Esophagus squamous epithelium (tissue), 5 donors: ENCODE results near the gene DLX3. TPM values are rescaled to one million over a fixed set of nuclear protein-coding genes. Genes with fewer than 3 reads are reported as not detected.

Experiments
- DNase-seq: peaks from one replicate; lab custom pipeline; 2025; lab: John Stamatoyannopoulos, UW
- H3K27ac ChIP-seq, 4 donors: fragments of 200-600 bp; sonication (generic); one replicate each; pipeline ENCODE4 v1.5.1; 2016 to 2019; ENCODE audit warnings: mild to moderate bottlenecking in 1 of 4
- H3K27me3 ChIP-seq, 4 donors: fragments of 200-600 bp; sonication (generic); 1 replicate in 3 of 4; 2 replicates in 1 of 4; pipeline versions ENCODE4 v1.5.1 to v1.6.0; 2017 to 2021; ENCODE audit warnings: antibody characterized with exemption in 1 of 4
- H3K36me3 ChIP-seq, 3 donors: fragments of 200-600 bp; sonication (generic); one replicate each; pipeline ENCODE4 v1.5.1; 2016 to 2019
- H3K4me1 ChIP-seq, 3 donors: fragments of 200-600 bp; sonication (generic); one replicate each; pipeline ENCODE4 v1.5.1; 2017 to 2019
- H3K4me3 ChIP-seq, 4 donors: fragments of 200-600 bp; sonication (generic); 1 replicate in 3 of 4; 2 replicates in 1 of 4; pipeline ENCODE4 v1.5.1; 2016 to 2019; ENCODE audit warnings: mild to moderate bottlenecking in 2 of 4, moderate library complexity in 1 of 4
- H3K9me3 ChIP-seq, 3 donors: fragments of 200-600 bp; sonication (generic); one replicate each; pipeline ENCODE4 v1.5.1; 2016 to 2019
- POLR2A ChIP-seq, 4 donors: fragments of 450-650 bp; IDR thresholded peaks; one replicate each; pipeline ENCODE4 v1.6.1; 2017; ENCODE audit warnings: antibody characterized with exemption in 4 of 4, mild to moderate bottlenecking in 4 of 4, moderate library complexity in 3 of 4
- WGBS, 2 donors: methylation state at CpG; one replicate each; pipeline ENCODE4 v1.1.5; 2018; 5-methylcytosine and 5-hydroxymethylcytosine counted together
- intact Hi-C: fragments of 100-400 bp; cut with DNase I; formaldehyde crosslinking; loops from one replicate; pipeline ENCODE4 v1.15.0; 2022
- total RNA-seq, 4 donors: library from RNA; depleted of rRNA; stranded (reverse); fragments of >200 nt; gene quantifications; one replicate each; pipeline ENCODE4 v1.1.0, GENCODE V29; 2016
- TF ChIP-seq, protein P1 (sequence below), 6 experiments: fragments of 450-650 bp in 4 of 6; fragments of 200-600 bp in 2 of 6; sonication (generic) in 2 of 6; IDR thresholded peaks; one replicate each; pipeline ENCODE4 v1.5.1; 2016 to 2019; ENCODE audit warnings: antibody characterized with exemption in 6 of 6, mild to moderate bottlenecking in 4 of 6, moderate library complexity in 4 of 6
- donor health status: DM: yes; HTN: yes; CAD: no.

Gene DLX3
- total RNA-seq, 4 donors from 2014 or later, result 0.76 to 2.0 (median 1.4) TPM

DNA sequence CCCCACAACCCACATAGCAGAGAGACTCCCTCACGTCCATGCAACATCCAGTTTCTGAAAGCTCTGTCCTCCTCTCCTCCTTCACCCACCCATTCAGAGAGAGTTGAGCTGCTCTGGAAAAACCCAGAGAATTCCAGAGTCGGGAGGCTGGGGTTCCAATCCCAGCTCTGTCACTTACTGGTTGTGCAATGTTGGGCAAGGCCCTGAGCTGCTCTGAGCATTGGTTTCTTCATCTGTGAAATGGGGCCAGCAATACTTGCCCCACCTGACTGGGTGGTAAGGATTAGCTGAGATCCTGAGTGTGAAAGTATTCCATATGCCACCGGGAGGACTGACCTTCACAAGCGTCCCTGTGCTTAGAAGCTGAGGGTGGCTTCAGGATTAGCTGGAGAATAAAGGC, 38.2 kb downstream of the DLX3 start:
- intact Hi-C loops, result loop anchor here (10.0 kb wide), 1 partner anchor 72 kb away; no protein-coding TSS in a partner anchor
- TF ChIP-seq, protein P1, sequence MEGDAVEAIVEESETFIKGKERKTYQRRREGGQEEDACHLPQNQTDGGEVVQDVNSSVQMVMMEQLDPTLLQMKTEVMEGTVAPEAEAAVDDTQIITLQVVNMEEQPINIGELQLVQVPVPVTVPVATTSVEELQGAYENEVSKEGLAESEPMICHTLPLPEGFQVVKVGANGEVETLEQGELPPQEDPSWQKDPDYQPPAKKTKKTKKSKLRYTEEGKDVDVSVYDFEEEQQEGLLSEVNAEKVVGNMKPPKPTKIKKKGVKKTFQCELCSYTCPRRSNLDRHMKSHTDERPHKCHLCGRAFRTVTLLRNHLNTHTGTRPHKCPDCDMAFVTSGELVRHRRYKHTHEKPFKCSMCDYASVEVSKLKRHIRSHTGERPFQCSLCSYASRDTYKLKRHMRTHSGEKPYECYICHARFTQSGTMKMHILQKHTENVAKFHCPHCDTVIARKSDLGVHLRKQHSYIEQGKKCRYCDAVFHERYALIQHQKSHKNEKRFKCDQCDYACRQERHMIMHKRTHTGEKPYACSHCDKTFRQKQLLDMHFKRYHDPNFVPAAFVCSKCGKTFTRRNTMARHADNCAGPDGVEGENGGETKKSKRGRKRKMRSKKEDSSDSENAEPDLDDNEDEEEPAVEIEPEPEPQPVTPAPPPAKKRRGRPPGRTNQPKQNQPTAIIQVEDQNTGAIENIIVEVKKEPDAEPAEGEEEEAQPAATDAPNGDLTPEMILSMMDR (IDR thresholded peaks at IDR 0.05), result no peak
- 69 to 80% methylated on average over 1 of the region's 4 CpGs for whole genome bisulfite sequencing, 2 donors
- peaks cover 0 to 6% (median 0%) of the 10 kb centered on the region in 3 donors for H3K4me1 ChIP-seq
- peaks cover 0 to 61% (median 0%) of the 10 kb centered on the region in 4 donors for H3K27me3 ChIP-seq
- H3K36me3 ChIP-seq, result no peaks in the 10 kb centered on the region
- H3K4me3 ChIP-seq, result no peak overlapping the region
- no peak overlapping the region for H3K27ac ChIP-seq
- no peak for DNase-seq
- H3K9me3 ChIP-seq, result no peaks in the 10 kb centered on the region

DNA sequence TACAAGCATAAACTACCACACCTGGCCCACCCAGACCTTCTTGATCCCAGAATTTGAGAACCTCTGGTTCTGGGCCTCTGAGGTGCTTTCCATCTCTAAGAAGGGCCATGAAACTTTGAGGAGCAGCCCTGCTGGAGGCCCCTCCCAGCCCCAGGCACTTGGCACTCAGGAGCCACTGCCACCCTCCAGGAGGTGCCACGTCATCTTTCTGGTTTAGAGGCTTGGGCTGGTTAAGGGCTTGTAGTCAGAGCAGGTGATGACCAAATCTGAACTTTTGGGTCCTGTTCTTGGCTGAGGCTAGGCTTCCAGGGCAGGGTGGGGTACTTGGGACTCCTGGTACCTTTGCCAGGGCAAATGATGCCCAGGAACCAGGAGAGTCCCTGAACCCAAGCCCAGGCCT, 39.9 kb downstream of the DLX3 start:
- H3K4me3 ChIP-seq, result no peak overlapping the region

DNA sequence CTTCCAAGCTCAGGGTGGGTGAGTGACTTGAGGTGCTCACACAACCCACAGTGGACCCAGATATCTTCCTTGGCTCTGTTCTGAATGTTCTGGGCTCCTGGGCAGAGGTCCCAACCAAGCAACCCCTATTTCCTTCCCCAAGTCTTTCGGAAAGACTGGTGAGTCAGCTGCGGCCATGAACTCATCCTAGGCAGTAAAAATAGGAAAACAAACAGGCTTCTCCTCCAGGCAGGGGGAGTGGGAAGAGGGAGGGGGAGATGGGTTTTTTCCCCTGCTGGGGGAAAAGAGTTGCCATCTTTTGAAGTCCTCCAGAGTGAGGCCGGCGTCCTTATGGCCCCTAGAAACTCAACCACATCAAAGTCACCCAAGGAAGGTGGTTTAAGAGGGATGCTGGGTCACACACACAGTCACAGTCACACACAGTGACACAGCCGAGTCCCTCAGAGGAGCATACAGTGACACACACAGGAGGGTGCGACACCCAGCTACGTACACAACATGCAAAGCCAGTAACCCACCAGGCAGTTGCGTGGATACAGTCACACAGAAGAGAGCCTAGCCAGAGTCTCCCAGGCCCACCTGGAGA, 42.0 kb downstream of the DLX3 start:
- Histone ChIP-seq H3K9me3 (no peaks in the 10 kb centered on the region), H3K27ac (no peak overlapping the region), H3K27me3 (peaks cover 0 to 76% (median 0%) of the 10 kb centered on the region in 4 donors), H3K4me1 (no peaks in the 10 kb centered on the region), H3K4me3 (no peak overlapping the region), H3K36me3 (no peaks in the 10 kb centered on the region)
- WGBS, 2 donors, result 71 to 80% methylated on average over 1 to 6 of the region's 8 CpGs
- intact Hi-C loops, result loop anchor here (5.0 to 10.0 kb wide), 2 partner anchors 44 to 68 kb away; partner anchors contain the start of gene DLX3
- no peak for DNase-seq
- TF ChIP-seq, protein P1 (IDR thresholded peaks at IDR 0.05), result no peak
- no peak for TF ChIP-seq POLR2A (IDR thresholded peaks at IDR 0.05)

More for the DNA sequence above, 39.9 kb downstream of the DLX3 start:
- DNase-seq, result no peak
- TF ChIP-seq, protein P1 (IDR thresholded peaks at IDR 0.05), result no peak
- no peak for TF ChIP-seq POLR2A (IDR thresholded peaks at IDR 0.05)
- intact Hi-C loops, result loop anchor here (10.0 kb wide), 1 partner anchor 70 kb away; no protein-coding TSS in a partner anchor
- Histone ChIP-seq H3K27ac (no peak overlapping the region), H3K9me3 (no peaks in the 10 kb centered on the region), H3K4me1 (peaks cover 0 to 6% (median 0%) of the 10 kb centered on the region in 3 donors), H3K36me3 (no peaks in the 10 kb centered on the region), H3K27me3 (peaks cover 0 to 65% (median 0%) of the 10 kb centered on the region in 4 donors)
- WGBS, 2 donors, result 60% methylated on average over 1 of the region's 1 CpG; no CpG with 5 or more reads in 1 of the 2 donors

DNA sequence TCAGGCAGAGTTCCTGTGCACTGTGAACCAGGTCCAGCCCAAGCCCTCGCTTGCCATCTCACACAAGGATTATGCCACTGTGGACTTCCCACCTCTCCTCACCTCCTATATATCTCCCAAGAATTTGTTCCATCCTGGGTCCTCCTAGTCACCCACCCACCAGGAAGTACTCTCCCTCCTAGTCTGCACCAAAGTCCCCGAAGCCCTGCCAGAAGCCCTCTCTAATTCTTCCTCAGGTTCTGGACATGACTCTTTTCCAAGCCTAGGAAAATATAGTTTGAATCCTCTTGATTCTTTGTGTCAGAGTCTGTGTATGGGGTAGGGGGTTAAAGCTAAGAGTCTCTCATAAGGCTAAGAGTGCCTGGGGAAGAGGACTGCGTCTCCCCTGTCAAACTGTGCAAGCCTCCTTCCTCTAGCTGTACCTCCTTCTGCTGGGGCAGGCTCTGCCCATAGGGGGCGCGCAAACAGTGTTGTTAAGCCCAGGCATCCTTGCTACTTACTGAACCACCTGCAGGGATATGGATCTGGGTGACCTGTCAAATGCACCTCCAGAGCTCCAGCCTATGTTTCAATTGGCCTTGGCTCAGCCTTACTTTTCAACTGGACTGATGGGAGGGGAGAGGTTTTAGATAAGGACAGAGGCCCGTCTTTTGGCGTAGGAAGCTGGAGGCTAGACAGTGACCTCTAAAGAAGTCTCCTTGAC, 42.7 kb downstream of the DLX3 start:
- H3K27ac ChIP-seq, result no peak overlapping the region
- intact Hi-C loops, result loop anchor here (5.0 to 10.0 kb wide), 2 partner anchors 45 to 68 kb away; partner anchors contain the start of gene DLX3
- H3K9me3 ChIP-seq, result no peaks in the 10 kb centered on the region
- no peak overlapping the region for H3K4me3 ChIP-seq
- TF ChIP-seq, protein P1 (IDR thresholded peaks at IDR 0.05), result peak; percentile 51 to 90 (median 78)
- no peak for TF ChIP-seq POLR2A (IDR thresholded peaks at IDR 0.05)
- no peaks in the 10 kb centered on the region for H3K36me3 ChIP-seq
- 30 to 71% methylated on average over 2 to 5 of the region's 7 CpGs for WGBS, 2 donors
- peaks cover 0 to 78% (median 0%) of the 10 kb centered on the region in 4 donors for H3K27me3 ChIP-seq
- no peaks in the 10 kb centered on the region for H3K4me1 ChIP-seq
- DNase-seq, result no peak
